Caki2 (cell line): Measurements from ENCODE around the gene EGFL6. TPM values are rescaled to one million over a fixed set of nuclear protein-coding genes. Genes with fewer than 3 reads are reported as not detected.
"Not testable (repeated sequence)": the region's sequence is repeated elsewhere in the genome, so short reads cannot be mapped to it uniquely, and the experiment has no call there.

Experiments
- DNase-seq: peaks from one replicate; pipeline ENCODE4 v3.0.0-alpha.2; 2015; ENCODE audit warnings: low read depth
- in situ Hi-C: cut with HindIII; loops from 2 replicates; pipeline ENCODE4 v1.10.0; 2016; ENCODE audit warnings: low sequenced_read_pairs, low pct_unique_long_range_greater_than_20kb, mixed read lengths
- total RNA-seq: library from RNA; depleted of rRNA; stranded (reverse); fragments of >200 nt; shearing (Covaris generic); gene quantifications from 2 replicates; pipeline ENCODE4 v1.2.3, GENCODE V29; 2014; ENCODE audit warnings: low replicate concordance

Gene EGFL6
- total RNA-seq, 1 experiment from 2014 or later: not detected

GRCh38 chrX:13647709-13648212 is 78.4 kb downstream of the EGFL6 start:
- peak; percentile 72 for DNase-seq
- in situ Hi-C loops: no loop called here

- in situ Hi-C loops, DNase-seq: not testable (repeated sequence)
Measured at GRCh38 chrX:13648336-13648735, 78.9 kb downstream of the EGFL6 start.

- DNase-seq: no peak
- in situ Hi-C loops: no loop called here
Measured at GRCh38 chrX:13649838-13650237, 80.4 kb downstream of the EGFL6 start.

DNA sequence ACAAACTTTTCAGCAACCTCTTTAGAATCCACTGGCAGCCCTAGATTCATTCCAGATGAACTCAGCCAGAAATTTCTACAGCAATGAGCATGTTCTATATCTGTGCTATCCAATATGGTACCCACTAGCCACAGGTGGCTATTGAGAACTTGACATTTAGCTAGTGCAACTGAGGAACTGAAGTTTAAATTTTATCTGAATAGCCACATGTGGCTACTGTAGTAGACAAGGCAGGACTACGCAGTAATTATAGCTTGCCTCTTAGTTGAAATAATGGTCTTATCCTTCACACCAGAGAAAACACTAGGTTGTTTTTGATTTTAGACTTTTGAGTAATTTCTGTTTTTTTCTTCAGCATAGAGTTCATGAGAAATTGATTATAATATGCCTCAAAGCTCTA is 80.9 kb downstream of the EGFL6 start:
- in situ Hi-C loops: no loop called here
- DNase-seq: no peak

- in situ Hi-C loops: no loop called here
- no peak for DNase-seq
Measured at GRCh38 chrX:13651150-13651549, 81.7 kb downstream of the EGFL6 start.

DNA sequence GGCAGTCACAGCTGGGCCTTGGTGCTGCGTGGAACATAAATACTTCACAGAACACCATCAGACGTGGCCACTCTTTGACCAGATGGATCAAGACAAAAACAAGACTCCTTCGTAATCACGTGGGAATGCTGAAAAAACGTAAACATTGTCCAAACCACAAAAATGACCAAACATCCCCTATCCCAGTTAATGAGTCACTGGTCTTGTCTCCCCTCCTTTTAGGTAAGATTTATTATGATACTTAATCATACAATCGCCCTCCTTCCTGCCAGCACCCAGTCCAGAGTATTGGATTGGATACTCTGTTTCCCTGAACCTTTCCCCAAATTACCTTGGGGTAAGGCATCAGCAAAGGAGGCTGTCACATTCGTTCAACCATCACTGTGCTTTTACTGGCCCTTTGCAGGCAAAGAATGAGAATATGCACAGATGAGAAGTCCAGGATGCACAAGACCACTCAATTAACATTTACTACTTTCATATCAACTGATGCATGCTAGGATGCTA is 82.9 kb downstream of the EGFL6 start:
- DNase-seq: peak; percentile 87

DNA sequence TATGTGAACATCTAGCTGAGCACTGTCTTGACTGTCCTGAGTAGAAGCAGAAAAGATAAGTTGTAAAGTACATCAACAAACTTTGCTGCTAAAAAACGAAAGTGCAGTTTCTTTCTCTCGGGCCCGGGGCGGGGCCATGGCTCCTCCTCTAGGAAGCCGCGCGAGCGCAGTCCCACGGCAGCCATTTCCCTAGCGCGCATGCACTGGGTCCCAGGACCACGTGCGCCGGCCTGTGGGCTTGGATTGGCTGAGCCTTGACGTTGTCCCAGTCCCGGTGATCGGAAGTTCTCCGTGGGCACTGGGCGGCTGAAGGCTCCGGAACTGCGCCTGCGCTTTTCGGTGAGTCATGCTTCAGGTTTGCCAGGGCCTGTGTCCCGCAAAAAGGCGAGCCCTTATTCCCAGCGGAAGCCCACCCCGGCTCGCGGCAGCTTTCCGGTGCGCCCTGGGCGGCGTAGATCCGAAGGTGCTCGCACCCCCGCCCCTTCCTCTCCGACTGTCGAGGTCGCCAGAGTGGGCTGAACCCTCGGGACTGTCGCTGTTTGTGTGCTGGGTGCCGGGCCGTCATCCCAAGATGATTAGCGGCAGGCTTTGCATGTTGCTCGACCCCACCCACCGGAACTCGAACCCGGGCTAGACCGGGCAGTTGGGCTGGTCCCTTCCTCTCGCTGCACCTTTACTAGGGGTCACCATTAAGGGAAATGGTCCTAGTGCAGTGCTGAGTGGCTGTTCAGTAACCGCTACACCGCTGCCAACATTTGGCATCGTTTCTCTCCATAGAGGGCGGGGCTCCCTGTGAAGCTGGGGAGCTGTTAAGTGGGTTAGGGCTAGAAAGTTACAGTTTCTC is 83.7 kb downstream of the EGFL6 start, which contains the start of gene TCEANC:
Gene TCEANC (plus strand): TSS at position 292 of the 844 bp plus-strand sequence. CDS start 9,368 bp downstream, outside the sequence.
- in situ Hi-C loops: no loop called here
- peak; percentile 94 for DNase-seq

More for the DNA sequence above, 82.9 kb downstream of the EGFL6 start:
- in situ Hi-C loops: no loop called here

GRCh38 chrX:13654116-13654515 is 84.7 kb downstream of the EGFL6 start:
- no peak for DNase-seq
- in situ Hi-C loops: no loop called here

- DNase-seq: no peak
- in situ Hi-C loops: no loop called here
Measured at GRCh38 chrX:13655674-13656073, 86.3 kb downstream of the EGFL6 start.

GRCh38 chrX:13658602-13659001 is 89.2 kb downstream of the EGFL6 start:
- in situ Hi-C loops: no loop called here
- peak; percentile 34 for DNase-seq

- in situ Hi-C loops: no loop called here
- no peak for DNase-seq
Measured at GRCh38 chrX:13659063-13659462, 89.7 kb downstream of the EGFL6 start.

DNA sequence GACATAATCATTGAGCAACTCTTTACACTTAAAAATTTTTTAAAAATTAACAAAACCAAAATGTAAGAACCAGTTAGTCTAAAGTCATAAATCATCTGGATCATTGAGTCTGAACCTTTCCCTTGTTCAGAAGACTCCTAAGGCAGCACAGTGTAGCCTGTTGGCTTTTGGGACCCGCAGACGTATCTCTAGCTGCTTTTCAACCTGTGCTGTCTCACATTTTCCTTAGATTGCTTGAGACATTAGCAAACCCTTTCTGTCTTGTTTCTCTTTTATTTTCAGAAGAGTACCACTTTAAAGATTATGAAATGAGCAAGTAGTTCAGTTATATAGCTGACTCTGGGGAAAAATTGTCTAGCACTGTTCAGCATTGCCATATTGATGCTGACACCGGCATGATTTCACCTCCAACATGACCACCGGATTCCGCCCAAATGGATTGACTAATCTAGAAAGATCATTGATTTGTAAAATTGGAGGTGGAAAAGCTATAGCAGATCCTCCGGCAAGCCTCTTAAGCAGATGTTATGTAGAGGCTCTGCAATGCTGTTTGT is 92.4 kb downstream of the EGFL6 start:
- no peak for DNase-seq
- in situ Hi-C loops: no loop called here

DNA sequence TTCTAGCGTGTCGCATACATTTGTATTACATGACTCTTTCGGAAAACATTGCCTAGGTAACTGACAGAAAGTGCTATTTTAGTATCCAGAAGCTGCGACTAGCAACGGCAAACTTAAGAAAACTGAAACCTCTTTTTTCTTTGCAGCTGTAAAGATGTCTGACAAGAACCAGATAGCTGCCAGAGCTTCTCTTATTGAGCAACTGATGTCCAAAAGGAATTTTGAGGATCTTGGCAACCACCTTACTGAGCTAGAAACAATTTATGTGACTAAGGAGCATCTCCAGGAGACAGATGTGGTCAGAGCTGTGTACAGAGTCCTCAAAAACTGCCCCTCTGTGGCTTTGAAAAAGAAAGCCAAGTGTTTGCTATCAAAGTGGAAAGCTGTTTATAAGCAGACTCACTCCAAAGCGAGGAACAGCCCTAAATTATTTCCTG is 93.0 kb downstream of the EGFL6 start:
- DNase-seq: no peak
- in situ Hi-C loops: no loop called here

DNA sequence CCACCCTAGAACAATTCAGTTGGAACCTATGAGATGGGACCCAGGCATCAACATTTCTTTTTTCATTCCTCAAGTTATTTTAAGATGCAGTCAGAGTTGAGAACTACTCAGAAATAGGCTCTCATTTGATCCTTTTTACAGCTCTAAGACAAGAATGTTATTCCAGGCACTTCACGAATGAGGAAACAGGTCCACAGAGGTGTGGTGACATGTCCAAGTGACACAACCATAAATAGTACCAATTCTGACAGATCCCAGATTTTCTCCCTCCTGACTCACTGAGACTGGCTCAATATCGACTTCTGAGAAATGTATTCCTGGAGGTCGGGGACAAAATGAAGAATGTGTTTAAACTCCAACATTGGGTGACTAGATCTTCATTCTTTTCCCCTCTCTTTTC is 94.6 kb downstream of the EGFL6 start:
- DNase-seq: peak; percentile 29
- in situ Hi-C loops: no loop called here

GRCh38 chrX:13666836-13667235 is 97.4 kb downstream of the EGFL6 start:
- no peak for DNase-seq
- in situ Hi-C loops: no loop called here

DNA sequence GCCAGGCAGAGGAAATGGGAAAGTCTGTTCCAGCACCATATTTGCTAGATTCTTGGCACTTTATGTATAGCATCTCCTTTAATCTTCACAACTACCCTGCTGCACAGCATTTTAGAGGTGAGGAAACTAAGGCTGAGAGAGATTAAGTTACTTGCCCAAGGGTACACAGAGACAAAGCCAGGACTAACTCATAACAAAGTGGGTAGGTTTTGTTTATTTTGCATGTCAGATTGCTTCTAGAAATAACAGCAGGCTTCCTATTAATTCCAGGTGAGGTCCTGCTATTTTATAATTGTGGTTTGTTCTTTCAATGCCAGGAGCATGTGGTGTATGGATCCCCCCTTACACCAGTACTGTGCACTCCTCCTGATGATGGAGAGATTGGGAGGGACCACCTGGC is 98.5 kb downstream of the EGFL6 start:
- in situ Hi-C loops: no loop called here
- DNase-seq: no peak

DNA sequence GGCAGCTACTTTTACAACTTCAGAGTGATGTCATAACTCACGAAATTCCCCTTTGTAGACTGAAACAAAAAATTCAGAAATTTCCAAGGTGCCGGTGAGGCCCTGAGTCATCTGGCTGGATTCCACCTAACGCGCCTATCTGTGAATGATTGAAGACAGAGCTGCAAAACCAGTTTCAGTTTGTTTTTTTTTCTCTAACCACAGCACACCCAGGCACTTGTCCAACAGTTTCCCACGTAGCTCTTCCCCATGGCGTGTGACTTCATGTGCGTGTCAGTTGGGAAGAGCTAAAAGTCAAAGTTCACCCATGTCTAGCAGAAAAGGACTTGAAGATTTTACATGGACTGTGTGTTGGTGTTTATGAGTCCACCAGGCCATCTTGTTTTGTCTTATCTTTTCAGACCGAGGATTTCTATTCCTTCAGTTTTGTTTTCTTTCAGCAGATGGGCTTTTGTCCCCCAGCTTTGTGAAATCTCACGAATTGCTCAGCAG is 99.9 kb downstream of the EGFL6 start:
- in situ Hi-C loops: no loop called here
- peak; percentile 98 for DNase-seq

DNA sequence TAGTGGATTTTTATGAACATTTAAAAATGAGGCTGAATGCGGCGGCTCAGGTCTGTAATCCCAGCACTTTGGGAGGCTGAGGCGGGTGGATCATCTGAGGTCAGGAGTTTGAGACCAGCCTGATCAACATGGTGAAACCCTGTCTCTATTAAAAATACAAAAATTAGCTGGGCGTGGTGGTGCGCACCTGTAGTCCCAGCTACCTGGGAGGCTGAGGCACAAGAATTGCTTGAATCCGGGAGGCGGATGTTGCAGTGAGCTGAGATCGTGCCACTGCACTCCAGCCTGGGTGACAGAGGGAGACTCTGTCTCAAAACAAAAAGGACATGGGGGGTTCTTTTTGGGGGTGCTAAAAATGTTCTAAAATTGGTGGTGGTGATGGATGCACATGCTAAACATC is 100.4 kb downstream of the EGFL6 start:
- DNase-seq, in situ Hi-C loops: not testable (repeated sequence)

DNA sequence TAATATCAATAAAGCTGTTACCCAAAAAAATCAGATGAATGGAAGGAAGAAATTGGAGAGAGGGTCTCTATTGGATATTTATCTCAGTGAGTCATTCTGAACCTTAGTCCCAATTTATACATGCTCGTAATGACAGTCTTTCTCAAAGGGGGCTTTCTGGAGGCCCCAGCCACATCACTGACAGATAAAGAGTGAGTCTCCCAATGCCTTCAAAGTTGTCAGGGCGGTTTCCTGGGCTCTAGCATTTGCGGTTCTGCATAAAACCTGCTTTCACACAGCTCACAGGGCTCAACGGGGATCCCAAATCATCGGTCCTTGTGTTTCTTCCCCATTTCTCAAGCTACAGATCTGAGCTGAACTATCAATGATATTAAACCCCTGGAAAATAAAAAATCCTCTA is 100.8 kb downstream of the EGFL6 start:
- in situ Hi-C loops: no loop called here
- no peak for DNase-seq
